Neural crest cell (in vitro differentiated cells): ENCODE measurements around the gene PTPRR. TPM values are rescaled to one million over a fixed set of nuclear protein-coding genes. Genes with fewer than 3 reads are reported as not detected.

Source experiments
- DNase-seq: peaks from one replicate; pipeline ENCODE4 v3.0.0; 2021; ENCODE audit warnings: low read depth, mixed read lengths, low spot score
- H3K27ac Mint-ChIP-seq: one replicate; pipeline ENCODE4 v1.8.0; 2021; ENCODE audit warnings: mild to moderate bottlenecking, mixed read lengths; ENCODE audit not compliant: unreplicated experiment
- H3K27me3 Mint-ChIP-seq: 2 replicates; pipeline ENCODE4 v1.8.0; 2021; ENCODE audit warnings: low read depth, mild to moderate bottlenecking, mixed read lengths
- H3K36me3 Mint-ChIP-seq: 2 replicates; pipeline ENCODE4 v1.8.0; 2021; ENCODE audit warnings: low read depth, mild to moderate bottlenecking, mixed read lengths
- H3K4me1 Mint-ChIP-seq: 2 replicates; pipeline ENCODE4 v1.8.0; 2021; ENCODE audit warnings: mixed read lengths
- H3K4me3 Mint-ChIP-seq: one replicate; pipeline ENCODE4 v1.8.0; 2021; ENCODE audit warnings: mild to moderate bottlenecking, mixed read lengths
- H3K9me3 Mint-ChIP-seq: 2 replicates; pipeline ENCODE4 v1.8.0; 2021; ENCODE audit warnings: mixed read lengths
- total RNA-seq: library from RNA; stranded (reverse); gene quantifications from 2 replicates; pipeline ENCODE4 v1.2.1, GENCODE V29; 2021
- TF ChIP-seq, protein P1 (sequence below): fragments of 200-600 bp; sonication (generic); conservative IDR thresholded peaks from 2 replicates; pipeline ENCODE4 v1.5.0; 2021; ENCODE audit warnings: antibody characterized with exemption, mild to moderate bottlenecking

Gene PTPRR
- total RNA-seq, 1 donor from 2014 or later, result 0.61 TPM

DNA sequence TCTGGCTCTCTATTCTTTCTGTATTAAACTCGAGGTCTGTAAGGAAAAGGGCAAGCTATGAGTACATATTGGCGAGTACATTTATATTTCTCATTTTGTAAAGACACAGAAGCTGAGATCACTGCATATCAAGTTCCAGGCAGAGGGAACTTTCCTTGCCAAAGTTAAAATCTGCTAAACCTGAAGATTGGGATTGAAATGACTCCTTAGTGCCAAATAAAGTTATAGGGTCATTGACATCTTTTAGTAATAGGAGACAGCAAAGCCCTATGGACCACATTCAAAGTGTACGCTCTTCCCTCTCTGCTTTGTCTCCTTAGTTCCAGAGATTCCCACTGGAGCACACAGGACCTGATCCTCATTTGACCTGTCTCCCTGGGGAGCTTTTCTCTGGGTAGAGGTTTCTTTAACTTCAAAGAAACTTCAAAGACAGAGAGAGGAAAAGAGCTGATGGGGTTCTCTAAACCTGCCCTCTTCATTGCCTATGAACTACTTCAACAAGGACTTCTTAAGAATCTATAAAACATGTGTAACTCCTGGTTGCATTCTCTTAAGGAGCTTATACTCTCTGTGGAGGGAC, 42.6 kb upstream of the PTPRR start:
- H3K27ac Mint-ChIP-seq, result no peak overlapping the region

DNA sequence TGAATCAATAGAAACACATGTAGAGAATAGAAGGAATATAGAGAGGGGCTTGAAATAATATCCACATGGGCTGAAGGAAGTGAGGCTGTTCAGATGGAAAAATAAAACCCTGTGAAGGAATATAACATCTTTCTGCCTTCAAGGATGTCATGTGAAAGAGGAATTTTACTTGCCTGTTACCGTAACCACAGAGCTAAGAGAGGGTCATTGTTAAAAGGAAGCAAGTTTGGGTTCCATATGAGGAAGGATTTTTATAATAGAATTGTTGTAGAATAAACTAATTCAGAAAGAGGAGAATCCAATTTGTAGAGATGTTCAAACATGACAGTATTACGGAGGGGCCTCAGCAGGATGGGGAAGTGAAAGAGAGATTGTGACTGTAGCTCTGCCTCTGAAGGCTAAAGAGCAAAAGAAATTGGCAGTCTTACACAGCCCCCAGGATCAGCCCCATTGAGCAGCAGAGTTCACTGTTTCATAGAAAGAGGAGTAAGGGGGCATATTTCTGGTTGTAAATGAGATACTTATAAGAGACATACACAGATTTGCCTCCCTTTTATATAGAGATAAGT, 41.8 kb upstream of the PTPRR start:
- Mint-ChIP-seq H3K9me3 (peaks cover 3% of the 10 kb centered on the region), H3K4me1 (peaks cover 32% of the 10 kb centered on the region), H3K4me3 (no peak overlapping the region), H3K36me3 (no peaks in the 10 kb centered on the region), H3K27me3 (no peaks in the 10 kb centered on the region), H3K27ac (peak overlapping the region; percentile 10)
- no peak for DNase-seq
- TF ChIP-seq, protein P1, sequence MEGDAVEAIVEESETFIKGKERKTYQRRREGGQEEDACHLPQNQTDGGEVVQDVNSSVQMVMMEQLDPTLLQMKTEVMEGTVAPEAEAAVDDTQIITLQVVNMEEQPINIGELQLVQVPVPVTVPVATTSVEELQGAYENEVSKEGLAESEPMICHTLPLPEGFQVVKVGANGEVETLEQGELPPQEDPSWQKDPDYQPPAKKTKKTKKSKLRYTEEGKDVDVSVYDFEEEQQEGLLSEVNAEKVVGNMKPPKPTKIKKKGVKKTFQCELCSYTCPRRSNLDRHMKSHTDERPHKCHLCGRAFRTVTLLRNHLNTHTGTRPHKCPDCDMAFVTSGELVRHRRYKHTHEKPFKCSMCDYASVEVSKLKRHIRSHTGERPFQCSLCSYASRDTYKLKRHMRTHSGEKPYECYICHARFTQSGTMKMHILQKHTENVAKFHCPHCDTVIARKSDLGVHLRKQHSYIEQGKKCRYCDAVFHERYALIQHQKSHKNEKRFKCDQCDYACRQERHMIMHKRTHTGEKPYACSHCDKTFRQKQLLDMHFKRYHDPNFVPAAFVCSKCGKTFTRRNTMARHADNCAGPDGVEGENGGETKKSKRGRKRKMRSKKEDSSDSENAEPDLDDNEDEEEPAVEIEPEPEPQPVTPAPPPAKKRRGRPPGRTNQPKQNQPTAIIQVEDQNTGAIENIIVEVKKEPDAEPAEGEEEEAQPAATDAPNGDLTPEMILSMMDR, result no peak

More for the DNA sequence above, 42.6 kb upstream of the PTPRR start:
- H3K4me3 Mint-ChIP-seq, result no peak overlapping the region
- no peaks in the 10 kb centered on the region for H3K36me3 Mint-ChIP-seq
- no peaks in the 10 kb centered on the region for H3K27me3 Mint-ChIP-seq
- peaks cover 3% of the 10 kb centered on the region for H3K9me3 Mint-ChIP-seq
- TF ChIP-seq, protein P1, result no peak
- no peak for DNase-seq
- peaks cover 32% of the 10 kb centered on the region for H3K4me1 Mint-ChIP-seq

DNA sequence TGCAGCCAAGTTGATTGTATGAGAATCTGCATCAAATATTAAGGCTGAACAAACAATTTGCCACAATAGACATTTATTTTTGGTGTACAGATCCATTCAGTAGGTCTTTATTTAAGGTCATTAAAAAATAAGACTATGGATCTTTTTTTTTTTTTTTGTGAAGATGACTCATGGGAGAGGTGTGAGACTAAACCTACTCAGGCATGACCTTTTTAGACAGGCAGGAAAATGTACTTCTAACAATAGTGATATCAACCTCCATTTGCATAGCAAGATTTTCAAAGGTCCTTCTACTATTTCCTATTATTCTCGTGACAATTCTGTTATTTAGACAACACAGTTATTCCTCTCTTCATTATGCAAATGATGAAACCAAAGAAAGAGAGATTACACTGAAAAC, 39.9 kb upstream of the PTPRR start:
- Mint-ChIP-seq H3K9me3 (peaks cover 3% of the 10 kb centered on the region), H3K27ac (no peak overlapping the region), H3K27me3 (no peaks in the 10 kb centered on the region), H3K4me1 (peaks cover 32% of the 10 kb centered on the region), H3K36me3 (no peaks in the 10 kb centered on the region), H3K4me3 (no peak overlapping the region)
- TF ChIP-seq, protein P1, result no peak
- no peak for DNase-seq

DNA sequence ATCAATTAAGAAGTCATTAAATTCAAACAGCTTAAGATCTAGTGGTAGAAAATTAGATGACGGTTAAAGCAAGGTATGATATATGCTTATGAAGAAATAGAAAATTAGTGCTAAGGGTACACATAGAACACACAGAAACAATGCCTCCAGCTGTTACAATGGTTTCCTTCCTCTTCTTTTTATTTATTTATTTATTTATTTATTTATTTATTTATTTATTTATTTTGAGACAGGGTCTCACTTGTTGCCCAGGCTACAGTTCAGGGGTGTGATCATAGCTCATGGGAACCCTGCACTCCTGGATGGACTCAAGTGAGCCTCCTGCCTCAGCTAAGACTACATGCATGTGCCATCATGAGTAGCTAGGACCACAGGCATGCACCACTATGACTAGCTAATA, 34.9 kb upstream of the PTPRR start:
- H3K4me1 Mint-ChIP-seq, result no peaks in the 10 kb centered on the region
- no peak overlapping the region for H3K4me3 Mint-ChIP-seq
- no peaks in the 10 kb centered on the region for H3K27me3 Mint-ChIP-seq
- H3K36me3 Mint-ChIP-seq, result no peaks in the 10 kb centered on the region
- H3K27ac Mint-ChIP-seq, result no peak overlapping the region
- peaks cover 3% of the 10 kb centered on the region for H3K9me3 Mint-ChIP-seq
- no peak for DNase-seq
- TF ChIP-seq, protein P1, result no peak

DNA sequence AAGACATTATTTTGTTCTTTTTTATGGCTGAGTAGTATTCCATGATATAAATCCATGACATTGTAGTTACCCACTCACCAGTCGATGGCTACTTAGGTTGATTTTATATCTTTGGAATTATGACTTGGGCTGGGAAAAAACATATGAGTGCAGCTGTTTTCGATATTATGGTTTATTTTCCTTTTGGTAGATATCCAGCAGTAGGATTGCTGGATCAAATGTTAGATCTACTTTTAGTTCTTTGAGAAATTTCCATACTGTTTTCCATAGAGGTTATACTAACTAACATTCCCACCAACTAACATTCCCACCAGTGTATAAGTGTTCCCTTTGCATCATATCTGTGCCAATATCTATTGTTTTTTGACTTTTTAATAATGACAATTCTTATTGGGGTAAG, 29.9 kb upstream of the PTPRR start:
- Mint-ChIP-seq H3K27me3 (no peaks in the 10 kb centered on the region), H3K4me1 (no peaks in the 10 kb centered on the region), H3K27ac (no peak overlapping the region), H3K9me3 (no peaks in the 10 kb centered on the region), H3K36me3 (no peaks in the 10 kb centered on the region), H3K4me3 (no peak overlapping the region)
- TF ChIP-seq, protein P1, result no peak
- no peak for DNase-seq
